Measurements from ENCODE around the gene MICAL3.

DNA sequence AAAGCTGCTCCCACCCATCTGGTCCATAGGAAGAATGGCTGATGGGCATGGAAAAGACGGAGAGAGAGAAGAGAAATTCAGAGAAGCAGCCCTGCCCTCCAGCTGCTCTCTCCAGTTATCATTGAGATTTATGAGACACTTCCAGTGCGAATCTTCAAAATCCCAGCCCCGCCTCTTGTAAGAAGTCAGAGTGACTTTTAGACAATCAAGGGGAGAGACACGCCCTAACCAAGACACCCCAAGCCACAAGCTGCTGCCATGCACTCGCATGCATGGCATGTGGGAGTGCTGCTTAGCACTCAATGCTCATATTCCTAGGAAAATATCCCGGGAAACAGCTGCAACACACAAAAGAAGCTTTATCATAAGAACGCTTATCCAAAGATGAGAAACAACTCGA lies 139.5 kb downstream of the MICAL3 start:
- no peak for TF ChIP-seq POLR2AphosphoS5 (IDR thresholded peaks at IDR 0.05; ENCODE audit: low read depth, low read length)
- no peak for TF ChIP-seq SIN3A (IDR thresholded peaks at IDR 0.05; ENCODE audit: borderline replicate concordance, insufficient read depth, low read depth, low read length)

All from Panc1 (cell line).